GM19395 (cell line): ENCODE data around the gene CEP97.
"Not testable (repeated sequence)": the region's sequence is repeated elsewhere in the genome, so short reads cannot be mapped to it uniquely, and the experiment has no call there.

ENCODE experiments used
- ATAC-seq: cut with Tn5 transposase; IDR thresholded peaks from one replicate; pipeline ENCODE4 v1.9.1; 2021; ENCODE audit warnings: mild to moderate bottlenecking, moderate library complexity; ENCODE audit not compliant: unreplicated experiment

CEP97 gene

GRCh38 chr3:101777745-101778281, 53.4 kb downstream of the CEP97 start:
- not testable (repeated sequence) for ATAC-seq

GRCh38 chr3:101778385-101779046, 54.1 kb downstream of the CEP97 start:
- peak; percentile 13 for ATAC-seq

- peak; percentile 93 for ATAC-seq
Measured at GRCh38 chr3:101779047-101779821, 54.8 kb downstream of the CEP97 start, which contains the start of gene NXPE3. TSS of gene NXPE3 (plus strand) at chr3:101779211. CDS start at chr3:101785597, 6,386 bp downstream.

- no peak for ATAC-seq
Measured at GRCh38 chr3:101779822-101780381, 55.5 kb downstream of the CEP97 start.

GRCh38 chr3:101780661-101781060, 56.2 kb downstream of the CEP97 start:
- no peak for ATAC-seq

GRCh38 chr3:101781166-101781565, 56.8 kb downstream of the CEP97 start:
- no peak for ATAC-seq

GRCh38 chr3:101784855-101785613, 60.6 kb downstream of the CEP97 start:
- ATAC-seq: no peak

GRCh38 chr3:101791778-101792177, 67.4 kb downstream of the CEP97 start:
- ATAC-seq: peak; percentile 98

- no peak for ATAC-seq
Measured at GRCh38 chr3:101796077-101796680, 71.8 kb downstream of the CEP97 start.

- ATAC-seq: no peak
Measured at GRCh38 chr3:101801174-101801573, 76.8 kb downstream of the CEP97 start.

- ATAC-seq: no peak
Measured at GRCh38 chr3:101802179-101802578, 77.8 kb downstream of the CEP97 start.

GRCh38 chr3:101803173-101803782, 78.9 kb downstream of the CEP97 start:
- peak; percentile 98 for ATAC-seq

- ATAC-seq: no peak
Measured at GRCh38 chr3:101803939-101804338, 79.5 kb downstream of the CEP97 start.

GRCh38 chr3:101806491-101806890, 82.1 kb downstream of the CEP97 start:
- ATAC-seq: no peak

- peak; percentile 55 for ATAC-seq
Measured at GRCh38 chr3:101807888-101808287, 83.5 kb downstream of the CEP97 start.

GRCh38 chr3:101809178-101810021, 85.0 kb downstream of the CEP97 start:
- no peak for ATAC-seq

- ATAC-seq: no peak
Measured at GRCh38 chr3:101810022-101810418, 85.6 kb downstream of the CEP97 start.

- ATAC-seq: no peak
Measured at GRCh38 chr3:101811875-101812274, 87.5 kb downstream of the CEP97 start.

- no peak for ATAC-seq
Measured at GRCh38 chr3:101812895-101813294, 88.5 kb downstream of the CEP97 start.
